CD4-positive, alpha-beta T cell treated with Interleukin-17A for 4 hours (primary cell): ENCODE measurements around the gene LMAN2L.

Experiments used
- DNase-seq: peaks from one replicate; pipeline ENCODE4 v3.0.0-alpha.2; 2020; ENCODE audit warnings: mixed read lengths

LMAN2L gene

GRCh38 chr2:96760036-96760985, 20.4 kb upstream of the LMAN2L start, which contains the start of gene CNNM4:
Gene CNNM4, plus strand, starts transcription at chr2:96760902. Its CDS starts 98 bp downstream, at chr2:96761000.
- peak; percentile 95 for DNase-seq

DNA sequence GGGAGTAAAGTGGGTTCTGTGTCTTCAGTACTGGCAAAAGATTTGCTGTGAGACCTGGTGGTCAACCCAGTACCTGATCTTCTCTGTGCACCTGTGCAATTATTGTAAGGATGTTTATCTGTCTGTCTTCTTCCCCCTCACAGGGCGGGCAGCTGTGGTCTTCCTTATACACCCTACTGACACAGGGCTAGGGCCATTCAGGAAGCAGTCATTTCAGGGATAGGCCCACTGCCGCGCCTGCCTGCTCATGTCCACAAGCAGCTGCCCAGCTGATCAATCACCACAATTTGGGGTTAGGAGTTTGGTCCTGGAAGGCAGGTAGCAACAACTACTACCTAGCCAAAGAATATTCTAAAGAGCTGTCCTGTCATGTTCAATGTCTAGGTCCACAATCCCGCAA, 19.7 kb upstream of the LMAN2L start:
- DNase-seq = no peak

- no peak for DNase-seq
Measured at GRCh38 chr2:96758987-96759386, 19.1 kb upstream of the LMAN2L start.

GRCh38 chr2:96757477-96757860, 17.6 kb upstream of the LMAN2L start:
- no peak for DNase-seq

DNA sequence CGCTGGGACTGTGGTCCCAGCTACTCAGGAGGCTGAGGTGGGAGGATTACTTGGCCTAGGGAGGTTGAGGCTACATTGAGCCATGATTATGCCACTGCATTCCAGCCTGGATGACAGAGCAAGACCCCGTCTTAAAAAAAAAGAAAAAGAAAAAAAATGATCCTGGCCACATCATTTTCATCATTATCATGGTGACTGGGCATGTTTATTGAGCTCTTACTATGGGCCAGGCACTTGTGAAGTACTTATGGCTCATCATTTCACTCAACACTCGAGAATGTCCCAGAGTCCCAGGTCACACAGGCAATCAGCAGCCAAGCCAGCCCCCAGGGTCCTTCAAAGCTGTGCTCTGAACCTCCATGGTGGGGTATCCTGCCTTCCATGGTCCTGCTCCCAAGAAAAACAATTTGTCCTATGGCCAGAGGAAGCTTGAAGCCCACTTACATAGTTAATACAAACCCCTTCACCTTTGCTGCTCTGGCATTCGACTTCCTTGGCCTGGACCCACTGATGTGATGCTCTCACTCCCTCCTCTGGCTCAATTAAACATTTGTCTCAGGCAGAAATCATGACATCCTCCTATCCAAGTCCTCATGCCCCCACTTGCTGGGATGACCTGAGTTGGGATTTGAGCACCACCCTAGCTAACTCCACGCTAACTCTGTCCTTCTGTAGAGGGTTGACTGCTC, 17.1 kb upstream of the LMAN2L start:
- no peak for DNase-seq

DNA sequence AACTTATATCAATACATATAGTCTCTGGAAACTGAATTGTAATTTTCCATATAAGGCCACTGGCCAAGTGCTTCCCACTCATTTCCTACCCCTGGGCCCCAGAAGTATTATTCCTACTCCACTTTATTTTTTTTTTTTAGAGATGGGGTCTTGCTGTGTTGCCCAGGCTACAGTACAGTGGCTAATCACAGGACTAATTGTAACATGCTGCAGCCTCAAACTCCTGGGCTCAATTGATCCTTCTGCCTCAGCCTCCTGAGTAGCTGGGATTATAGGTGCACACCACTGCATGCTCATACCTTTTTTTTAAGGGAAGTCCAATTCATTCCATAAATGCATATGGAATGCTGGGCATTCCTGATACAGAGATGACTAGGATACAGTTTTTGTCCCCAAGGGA, 14.5 kb upstream of the LMAN2L start:
- no peak for DNase-seq

DNA sequence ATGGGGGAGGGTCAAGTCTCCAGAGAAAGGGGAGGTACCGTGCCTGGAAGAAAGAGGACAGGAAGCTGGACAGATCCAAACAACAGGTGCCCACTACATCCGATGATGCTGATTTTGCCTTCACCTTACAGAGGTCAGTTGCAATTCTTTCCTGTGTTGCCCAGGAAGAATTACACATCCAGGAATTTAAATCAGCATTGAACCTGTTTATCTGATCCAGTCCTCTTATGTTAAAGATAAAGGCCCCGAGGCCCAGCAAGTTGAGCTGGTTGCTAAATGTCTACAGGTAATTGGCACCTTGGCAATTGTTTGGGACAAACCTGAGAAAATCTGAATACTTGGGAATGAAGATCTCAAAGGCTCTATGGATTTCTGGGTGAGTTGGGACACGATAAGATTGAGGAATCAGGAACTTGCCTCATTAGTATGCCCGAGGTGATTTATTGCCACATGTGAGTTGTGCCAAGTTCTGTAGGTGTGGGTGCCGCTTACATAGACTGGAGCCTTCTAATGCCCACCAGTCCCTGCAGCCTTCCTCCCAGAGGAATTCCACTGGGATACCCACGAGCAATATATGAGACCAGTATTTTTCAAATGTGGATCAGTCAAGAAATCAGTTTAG, 13.9 kb upstream of the LMAN2L start:
- no peak for DNase-seq

DNA sequence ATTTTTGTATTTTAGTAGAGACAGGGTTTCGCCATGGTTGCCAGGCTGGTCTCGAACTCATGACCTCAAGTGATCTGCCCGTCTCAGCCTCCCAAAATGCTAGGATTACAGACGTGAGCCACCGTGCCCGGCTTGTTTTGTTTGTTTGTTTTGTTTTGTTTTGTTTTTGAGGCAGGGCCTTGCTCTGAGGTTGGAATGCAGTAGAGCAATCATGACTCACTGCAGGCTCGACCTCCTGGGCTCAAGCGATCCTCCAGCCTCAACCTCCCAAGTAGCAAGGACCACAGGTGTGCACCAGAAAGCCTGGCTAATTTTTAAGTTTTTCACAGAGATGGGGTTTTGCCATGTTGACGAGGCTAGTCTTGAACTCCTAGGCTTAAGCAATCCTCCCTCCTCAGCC, 11.9 kb upstream of the LMAN2L start:
- DNase-seq = no peak

DNA sequence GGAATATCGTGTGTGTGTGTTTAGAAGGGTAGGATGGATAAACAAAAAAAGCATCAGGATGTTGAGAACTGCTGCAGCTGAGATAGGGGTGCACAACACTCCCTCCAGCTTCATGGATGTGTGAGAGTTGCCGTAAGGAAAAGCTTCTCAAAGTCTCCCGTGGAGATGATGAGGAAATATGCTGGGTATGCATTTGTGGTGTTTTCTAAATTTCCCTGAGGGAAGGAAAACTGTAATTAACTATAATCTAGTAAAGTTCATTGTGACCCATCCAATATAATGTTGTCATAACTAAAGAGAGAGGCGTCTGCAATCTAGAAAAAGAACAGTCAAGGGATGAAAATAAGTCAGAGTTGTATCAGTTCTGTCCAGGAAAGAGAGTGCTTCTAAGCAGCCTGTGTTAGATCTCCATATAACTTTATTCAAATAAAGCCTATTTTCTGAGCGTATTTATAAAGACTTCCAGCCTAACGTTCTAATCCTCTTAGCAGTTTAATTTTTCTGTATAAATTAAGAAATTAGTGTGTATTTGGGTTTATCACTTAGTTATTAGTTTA, 7.3 kb upstream of the LMAN2L start:
- no peak for DNase-seq

DNA sequence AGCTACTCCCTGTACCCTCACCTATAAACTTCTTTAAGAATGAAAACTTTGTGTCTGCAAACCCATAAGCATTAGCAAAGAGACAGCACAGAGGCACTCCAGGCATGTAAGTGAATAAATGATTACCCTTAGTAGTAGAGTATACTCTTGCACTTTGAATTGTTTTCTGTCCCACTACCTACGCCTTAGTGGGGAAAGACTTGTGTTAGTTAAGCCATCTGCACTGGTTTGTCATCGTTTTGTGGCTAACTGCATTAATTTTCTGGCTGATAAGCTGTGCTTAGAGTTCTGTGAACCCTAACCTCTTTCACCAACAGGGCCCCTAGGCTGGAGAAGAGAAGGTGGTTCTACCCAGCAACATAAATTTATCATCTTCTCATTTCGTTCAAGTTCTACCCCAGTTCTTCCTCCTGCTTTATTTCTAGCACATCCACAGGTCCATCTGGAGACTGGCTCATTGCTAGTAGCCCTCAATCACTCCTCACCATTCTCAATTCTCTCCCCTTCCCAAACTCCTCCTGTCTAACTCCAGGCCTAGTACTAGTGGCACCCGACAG, 710 bp downstream of the LMAN2L start:
- DNase-seq = no peak

DNA sequence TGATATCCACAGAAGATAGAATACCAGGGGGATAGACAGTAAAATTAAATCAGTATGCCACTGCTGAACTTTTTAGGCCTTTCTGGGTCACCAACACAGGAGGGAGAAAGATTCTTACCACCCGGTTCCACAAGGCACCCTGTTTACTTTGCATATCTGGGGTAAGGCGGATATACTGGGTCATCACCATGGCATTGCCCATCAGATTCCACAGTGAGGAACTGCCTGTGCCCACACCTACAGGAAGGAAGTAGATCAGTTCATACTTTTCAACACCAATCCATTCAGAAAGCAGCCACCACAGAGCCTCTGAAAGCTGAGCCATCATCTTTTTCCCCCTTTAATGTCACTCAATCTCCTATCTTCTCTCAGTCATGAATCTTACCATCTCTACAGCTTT, 2.0 kb downstream of the LMAN2L start:
- peak; percentile 6 for DNase-seq

DNA sequence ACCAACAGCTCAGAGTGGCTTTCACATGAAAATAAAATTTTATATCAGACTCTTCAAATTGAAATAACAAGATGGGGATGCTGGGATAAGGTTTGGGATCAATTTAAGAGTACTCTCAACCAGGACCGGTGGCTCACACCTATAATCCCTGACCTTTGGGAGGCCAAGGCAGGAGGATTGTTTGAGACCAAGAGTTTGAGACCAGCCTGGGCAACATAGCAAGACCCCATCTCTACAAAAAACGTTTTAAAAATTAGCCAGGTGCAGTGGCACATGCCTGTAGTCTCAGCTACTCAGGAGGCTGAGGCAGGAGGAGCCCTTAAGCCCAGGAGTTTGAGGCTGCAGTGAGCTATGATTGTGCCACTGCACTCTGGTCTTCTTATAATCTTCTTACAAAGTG, 2.6 kb downstream of the LMAN2L start:
- no peak for DNase-seq

- no peak for DNase-seq
Measured at GRCh38 chr2:96734880-96735583, 4.8 kb downstream of the LMAN2L start.

- no peak for DNase-seq
Measured at GRCh38 chr2:96733931-96734330, 5.9 kb downstream of the LMAN2L start.

DNA sequence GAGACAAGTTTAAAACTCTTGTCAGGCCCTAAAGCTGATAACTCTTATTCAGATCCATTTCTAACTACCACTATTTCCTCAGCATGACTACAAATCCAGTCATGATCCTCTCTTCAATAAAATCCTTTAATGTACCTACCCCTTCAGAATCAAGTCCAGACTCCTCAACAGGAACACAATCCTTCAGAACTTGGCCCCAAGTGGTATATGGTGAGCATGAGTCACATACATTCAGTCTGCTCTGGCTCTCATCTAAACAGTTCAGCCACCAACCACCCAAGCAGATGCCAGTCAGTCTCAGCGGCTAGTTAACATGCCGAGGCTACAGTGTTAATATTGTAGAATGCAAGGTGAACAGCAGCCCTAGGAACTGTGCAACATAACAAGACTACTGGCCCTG, 9.7 kb downstream of the LMAN2L start:
- DNase-seq = no peak

- DNase-seq = no peak
Measured at GRCh38 chr2:96729748-96730147, 10.1 kb downstream of the LMAN2L start.

DNA sequence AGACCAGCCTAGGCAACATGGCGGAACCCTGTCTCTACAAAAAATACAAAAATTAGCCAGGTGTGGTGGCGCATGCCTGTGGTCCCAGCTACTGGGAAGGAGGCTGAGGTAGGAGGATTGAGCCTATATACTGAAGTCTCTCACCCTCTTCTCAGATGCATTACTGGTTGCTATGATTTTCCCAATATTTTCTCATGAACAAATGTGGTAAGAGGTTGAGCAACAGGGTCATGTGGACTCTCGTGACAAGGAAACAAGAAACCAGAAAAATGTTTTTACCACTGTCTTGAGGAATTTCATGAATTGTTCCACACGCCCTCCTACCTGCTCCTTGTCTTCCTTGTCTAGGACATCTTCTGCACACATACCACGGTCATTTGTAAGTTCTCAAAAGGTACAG, 12.4 kb downstream of the LMAN2L start:
- no peak for DNase-seq

DNA sequence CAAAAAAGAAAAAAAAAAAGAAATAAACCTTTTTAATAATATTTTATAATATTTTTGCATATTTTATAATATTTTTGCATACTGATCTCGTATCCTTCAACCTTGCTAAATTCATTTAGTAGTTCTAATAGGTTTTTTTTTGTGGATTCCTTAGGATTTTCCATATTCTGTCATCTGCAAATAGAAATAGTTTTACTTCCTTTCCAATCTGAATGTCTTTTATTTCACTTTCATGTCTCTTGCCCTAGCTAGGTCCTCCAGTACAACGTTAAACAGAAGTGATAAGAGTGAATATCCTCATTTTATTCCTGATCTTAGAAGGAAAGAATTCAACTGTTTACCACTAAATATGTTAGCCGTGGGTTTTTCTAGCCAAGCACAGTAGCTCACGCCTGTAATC, 13.7 kb downstream of the LMAN2L start:
- DNase-seq = no peak

DNA sequence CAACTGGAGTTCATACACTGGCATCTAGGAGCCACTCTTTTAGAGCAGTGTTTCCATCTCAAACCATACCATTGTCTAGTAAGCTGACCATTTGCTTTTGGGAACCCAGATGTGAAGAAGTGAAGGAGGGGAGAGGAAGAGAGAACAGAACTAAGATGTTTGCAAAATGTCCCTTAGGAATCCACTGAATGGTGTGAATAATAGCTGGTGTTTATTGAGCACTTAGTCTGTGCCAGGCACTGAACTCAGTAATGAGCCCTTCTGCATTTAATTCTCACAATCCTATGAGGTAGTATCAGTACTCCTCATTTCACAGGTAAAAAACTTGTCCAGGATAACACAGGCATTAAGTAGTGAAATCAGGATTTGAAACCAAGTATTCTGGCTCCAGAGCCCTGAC, 23.5 kb downstream of the LMAN2L start:
- DNase-seq = no peak

DNA sequence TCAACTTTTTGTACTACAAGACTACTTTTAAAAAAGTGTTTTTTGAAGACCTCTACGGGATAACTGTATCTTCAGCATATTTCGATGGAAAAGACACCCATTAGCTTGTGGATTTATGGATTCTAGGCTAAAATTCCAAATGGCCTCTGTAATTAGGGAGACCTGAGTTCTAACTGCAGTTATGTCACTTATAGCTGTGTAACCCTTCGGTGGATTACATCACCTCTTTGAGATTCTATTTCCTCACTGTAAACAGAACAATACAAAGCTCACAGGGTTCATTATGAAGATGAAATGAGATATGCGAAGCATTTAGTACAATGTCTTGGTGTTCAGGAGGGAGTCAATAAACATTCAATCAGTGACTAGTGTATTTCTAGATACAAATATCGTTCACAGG, 24.2 kb downstream of the LMAN2L start:
- DNase-seq = no peak

DNA sequence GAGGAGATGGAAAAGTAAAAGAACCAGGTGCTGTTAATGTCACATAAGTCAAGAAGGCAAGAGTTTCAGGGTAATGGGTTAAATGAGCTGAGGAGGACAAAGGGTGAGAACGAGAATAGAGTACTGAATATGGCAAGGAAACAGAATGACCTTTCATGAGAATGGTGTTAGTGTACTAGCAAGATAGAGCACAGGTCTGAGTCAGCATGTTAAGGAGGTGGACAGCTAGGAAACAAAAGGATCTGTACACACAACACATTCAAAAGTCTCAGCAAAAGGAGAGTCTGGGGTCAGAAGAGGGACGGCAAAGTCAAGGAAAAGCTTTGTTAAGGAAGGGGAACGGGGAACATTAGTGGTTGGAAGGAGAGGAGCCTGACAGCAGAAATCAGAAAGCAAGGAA, 28.9 kb downstream of the LMAN2L start:
- DNase-seq = no peak

DNA sequence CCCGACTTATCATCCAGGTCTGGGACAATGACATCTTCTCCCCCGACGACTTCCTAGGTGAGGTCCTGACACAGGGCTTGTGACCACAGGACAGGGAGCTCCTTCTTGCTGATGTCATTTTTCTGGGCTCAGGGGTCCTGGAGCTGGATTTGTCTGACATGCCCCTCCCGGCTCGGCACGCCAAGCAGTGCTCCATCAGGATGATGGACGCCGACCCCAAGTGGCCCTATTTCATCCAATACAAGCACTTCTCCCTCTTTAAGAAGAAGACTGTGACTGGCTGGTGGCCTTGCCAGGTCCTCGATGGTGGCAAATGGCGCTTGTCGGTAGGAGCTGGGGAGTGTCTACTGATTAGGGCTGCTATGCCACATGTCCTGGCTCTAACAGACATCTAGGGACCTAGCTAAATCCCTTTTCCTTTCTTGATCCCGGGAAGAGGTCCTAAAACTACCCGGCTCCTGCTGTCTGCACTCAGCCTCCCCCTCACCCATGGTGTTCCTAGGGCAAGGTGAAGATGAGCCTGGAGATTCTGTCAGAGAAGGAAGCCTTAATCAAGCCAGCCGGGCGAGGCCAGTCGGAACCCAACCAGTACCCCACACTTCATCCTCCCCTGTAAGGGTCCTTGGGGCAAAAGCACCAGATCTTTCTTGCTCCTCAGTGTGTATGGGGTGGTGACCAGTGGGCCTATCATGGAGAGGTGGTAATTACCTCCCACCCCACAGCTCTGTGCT, 36.7 kb downstream of the LMAN2L start:
- no peak for DNase-seq
